Coronary artery (tissue), 2 donors: Measurements from ENCODE around the gene LRIG3.
"Not testable (repeated sequence)": the region's sequence is repeated elsewhere in the genome, so short reads cannot be mapped to it uniquely, and the experiment has no call there.

Source experiments
- DNase-seq: peaks from one replicate; pipeline ENCODE4 v3.0.0-alpha.2; 2017; ENCODE audit warnings: low spot score
- H3K27ac ChIP-seq, 2 donors: fragments of 200-600 bp; sonication (generic); one replicate each; pipeline ENCODE4 v1.5.1; 2016 to 2019
- H3K4me3 ChIP-seq: fragments of 200-600 bp; sonication (generic); 2 replicates; pipeline ENCODE4 v1.5.1; 2016; ENCODE audit warnings: mild to moderate bottlenecking, moderate library complexity
- CTCF ChIP-seq: fragments of 200-600 bp; sonication (generic); IDR thresholded peaks from one replicate; pipeline ENCODE4 v1.5.1; 2019; ENCODE audit warnings: antibody characterized with exemption

LRIG3 gene

GRCh38 chr12:58961906-58962305 lies 41.6 kb upstream of the LRIG3 start:
- Histone ChIP-seq H3K4me3 (no peak overlapping the region), H3K27ac (no peak overlapping the region)
- DNase-seq: no peak
- TF ChIP-seq CTCF: no peak

- H3K27ac ChIP-seq: no peak overlapping the region
- no peak for DNase-seq
- no peak for TF ChIP-seq CTCF
- H3K4me3 ChIP-seq: no peak overlapping the region
Observed at GRCh38 chr12:58961166-58961565, 40.9 kb upstream of the LRIG3 start.

- no peak overlapping the region for H3K27ac ChIP-seq
- H3K4me3 ChIP-seq: no peak overlapping the region
- no peak for DNase-seq
- TF ChIP-seq CTCF: no peak
Observed at GRCh38 chr12:58959639-58960300, 39.5 kb upstream of the LRIG3 start.

GRCh38 chr12:58957298-58957697 lies 37.0 kb upstream of the LRIG3 start:
- no peak for DNase-seq
- Histone ChIP-seq H3K4me3 (no peak overlapping the region), H3K27ac (no peak overlapping the region)
- TF ChIP-seq CTCF: no peak

- Histone ChIP-seq H3K4me3 (no peak overlapping the region), H3K27ac (no peak overlapping the region)
- DNase-seq: no peak
- TF ChIP-seq CTCF: no peak
Observed at GRCh38 chr12:58955849-58956248, 35.5 kb upstream of the LRIG3 start.

GRCh38 chr12:58954002-58954401 lies 33.7 kb upstream of the LRIG3 start:
- no peak for DNase-seq
- TF ChIP-seq CTCF: no peak
- no peak overlapping the region for H3K4me3 ChIP-seq
- no peak overlapping the region for H3K27ac ChIP-seq

- DNase-seq: no peak
- TF ChIP-seq CTCF: no peak
- Histone ChIP-seq H3K4me3 (no peak overlapping the region), H3K27ac (no peak overlapping the region)
Observed at GRCh38 chr12:58950739-58951100, 30.4 kb upstream of the LRIG3 start.

GRCh38 chr12:58949954-58950738 lies 29.8 kb upstream of the LRIG3 start:
- not testable (repeated sequence) for DNase-seq, H3K4me3 ChIP-seq, H3K27ac ChIP-seq
